ENCODE data around the gene PSMD8. TPM values are rescaled to one million over a fixed set of nuclear protein-coding genes. Genes with fewer than 3 reads are reported as not detected.

The PSMD8 gene
- total and polyA plus RNA-seq, 4 donors, result 177 to 209 (median 191) TPM

DNA sequence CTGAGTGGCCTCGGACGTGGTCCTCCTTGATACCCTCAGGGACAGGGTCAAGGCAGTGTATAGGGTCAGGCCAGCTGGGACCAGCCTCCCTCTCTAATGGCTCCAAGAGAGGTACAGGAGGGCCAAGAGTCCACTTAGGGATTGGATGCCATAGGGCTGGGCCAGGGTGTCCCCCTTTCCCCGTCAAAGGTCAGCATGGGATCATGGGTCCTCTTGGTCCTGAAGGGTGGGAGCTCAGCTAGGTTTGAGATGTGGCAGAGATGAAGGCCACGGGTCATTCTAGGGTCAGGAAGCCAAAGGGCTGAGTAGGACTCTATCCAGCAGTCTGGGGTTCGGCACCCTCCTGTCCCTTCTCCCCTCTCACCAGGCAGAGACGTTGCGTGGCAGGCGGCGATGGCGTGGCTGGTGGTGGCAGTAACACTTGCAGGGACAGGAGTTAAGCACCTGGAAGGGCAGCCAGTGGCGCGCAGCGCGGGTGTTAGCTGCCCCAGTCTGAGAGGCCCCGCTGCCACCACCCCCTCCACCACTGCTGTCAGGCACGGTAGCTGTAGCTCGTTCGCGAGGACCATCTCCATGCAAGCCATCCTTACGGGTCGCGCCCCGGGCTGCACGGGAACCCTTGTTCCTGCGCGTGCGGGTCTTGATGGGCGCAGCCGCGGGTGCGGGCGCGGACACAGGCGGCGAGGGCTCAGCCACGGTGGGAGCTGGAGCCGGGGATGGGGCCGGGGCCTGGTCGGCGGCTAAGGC lies 10.9 kb downstream of the PSMD8 start:
- Histone ChIP-seq H3K27ac (ENCODE audit: low read depth, low read length) (no peak overlapping the region), H3K4me3 (ENCODE audit: low read depth, low read length) (no peak overlapping the region), H3K36me3 (ENCODE audit: control insufficient read depth, insufficient read depth, low read length) (peaks cover 65% of the 10 kb centered on the region), H3K9me3 (ENCODE audit: control insufficient read depth, insufficient read depth, low read length) (no peaks in the 10 kb centered on the region), H3K27me3 (ENCODE audit: control insufficient read depth, insufficient read depth, low read length) (peaks cover 25% of the 10 kb centered on the region), H3K4me1 (ENCODE audit: control insufficient read depth, insufficient read depth, low read length) (peaks cover 39% of the 10 kb centered on the region)
- DNase-seq (ENCODE audit: low read depth in 4 of 6, low spot score in 6 of 6), result no peak
- WGBS (ENCODE audit: insufficient coverage), result 66% methylated on average over 38 of the region's 40 CpGs

DNA sequence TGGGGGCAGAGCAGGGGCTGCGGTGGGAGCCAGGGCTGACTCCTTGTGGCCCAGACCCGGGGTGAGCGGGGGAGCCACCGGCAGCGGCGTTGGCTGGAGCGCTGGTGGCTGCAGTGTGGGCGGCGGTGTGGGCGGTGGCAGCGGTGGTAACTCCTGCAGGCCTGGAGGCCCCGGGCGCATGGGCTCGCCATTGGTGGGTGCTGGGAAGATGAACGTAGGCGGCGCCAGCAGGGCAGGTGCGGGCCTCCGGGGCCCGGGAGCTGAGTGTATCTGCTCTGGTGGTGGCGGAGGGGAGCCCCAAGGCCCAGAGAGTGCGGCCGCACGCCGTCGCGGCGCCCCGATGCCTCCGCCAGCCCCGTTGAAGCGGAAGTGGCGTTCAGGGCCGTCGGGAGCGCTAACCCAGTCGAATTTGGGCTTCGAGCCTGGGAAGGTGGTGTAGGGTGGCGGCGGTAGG lies 11.5 kb downstream of the PSMD8 start:
- Histone ChIP-seq H3K27ac (ENCODE audit: low read depth, low read length) (no peak overlapping the region), H3K36me3 (ENCODE audit: control insufficient read depth, insufficient read depth, low read length) (peaks cover 60% of the 10 kb centered on the region), H3K4me3 (ENCODE audit: low read depth, low read length) (no peak overlapping the region), H3K27me3 (ENCODE audit: control insufficient read depth, insufficient read depth, low read length) (peaks cover 25% of the 10 kb centered on the region), H3K4me1 (ENCODE audit: control insufficient read depth, insufficient read depth, low read length) (peaks cover 41% of the 10 kb centered on the region), H3K9me3 (ENCODE audit: control insufficient read depth, insufficient read depth, low read length) (no peaks in the 10 kb centered on the region)
- 49% methylated on average over 40 of the region's 40 CpGs for WGBS (ENCODE audit: insufficient coverage)
- no peak for DNase-seq (ENCODE audit: low read depth in 4 of 6, low spot score in 6 of 6)

DNA sequence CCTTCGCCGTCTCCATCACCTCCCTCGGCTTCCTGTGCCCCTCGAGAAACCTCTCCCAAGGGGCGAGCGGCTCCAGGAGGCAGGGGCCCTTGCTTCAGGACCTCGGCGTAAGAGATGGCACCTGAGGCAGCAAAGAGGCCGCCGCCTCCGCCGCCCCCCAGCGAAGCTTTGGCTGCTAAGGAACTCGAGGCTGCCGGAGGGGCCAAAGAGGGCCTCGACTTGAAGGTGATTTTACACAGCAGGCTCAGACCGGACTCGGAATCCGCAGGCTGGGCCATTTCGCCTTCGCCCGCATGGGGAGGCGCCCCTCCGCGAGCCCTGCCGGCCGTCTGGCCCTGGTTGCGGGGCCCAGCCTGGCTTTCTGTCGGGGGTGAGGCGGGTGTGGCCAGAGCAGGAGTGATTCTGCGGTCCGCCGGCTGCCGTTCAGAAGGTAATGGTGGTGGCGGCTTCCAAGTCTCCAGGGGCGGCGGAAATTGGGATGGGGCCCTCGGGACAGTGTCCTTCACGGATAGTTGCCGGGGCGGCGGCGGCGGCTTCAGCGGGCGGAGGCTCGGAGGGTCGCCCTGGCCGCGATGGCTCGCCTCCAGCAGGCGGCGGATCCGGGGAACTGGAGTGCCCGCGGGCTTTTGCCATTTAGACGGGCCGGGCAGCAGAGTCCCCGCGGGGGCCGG lies 12.1 kb downstream of the PSMD8 start:
- Histone ChIP-seq H3K27me3 (ENCODE audit: control insufficient read depth, insufficient read depth, low read length) (peaks cover 25% of the 10 kb centered on the region), H3K4me1 (ENCODE audit: control insufficient read depth, insufficient read depth, low read length) (peaks cover 41% of the 10 kb centered on the region), H3K9me3 (ENCODE audit: control insufficient read depth, insufficient read depth, low read length) (no peaks in the 10 kb centered on the region), H3K36me3 (ENCODE audit: control insufficient read depth, insufficient read depth, low read length) (peaks cover 54% of the 10 kb centered on the region), H3K27ac (ENCODE audit: low read depth, low read length) (no peak overlapping the region), H3K4me3 (ENCODE audit: low read depth, low read length) (no peak overlapping the region)
- DNase-seq (ENCODE audit: low read depth in 4 of 6, low spot score in 6 of 6), result no peak
- 30% methylated on average over 61 of the region's 61 CpGs for WGBS (ENCODE audit: insufficient coverage)

- H3K27me3 ChIP-seq (ENCODE audit: control insufficient read depth, insufficient read depth, low read length), result peaks cover 25% of the 10 kb centered on the region
Observed at GRCh38 chr19:38386971-38387549, 12.7 kb downstream of the PSMD8 start.

GRCh38 chr19:38387550-38388348 lies 13.4 kb downstream of the PSMD8 start, which contains the start of gene GGN:
Gene GGN, minus strand, starts transcription at chr19:38388034. Its CDS starts 773 bp downstream, at chr19:38387261.
- Histone ChIP-seq H3K9me3 (ENCODE audit: control insufficient read depth, insufficient read depth, low read length) (no peaks in the 10 kb centered on the region), H3K4me3 (ENCODE audit: low read depth, low read length) (peak within 1 kb of the TSS; percentile 50), H3K36me3 (ENCODE audit: control insufficient read depth, insufficient read depth, low read length) (peaks cover 48% of the 10 kb centered on the region), H3K27ac (ENCODE audit: low read depth, low read length) (peak within 1 kb of the TSS; percentile 57), H3K4me1 (ENCODE audit: control insufficient read depth, insufficient read depth, low read length) (peaks cover 41% of the 10 kb centered on the region), H3K27me3 (ENCODE audit: control insufficient read depth, insufficient read depth, low read length) (peaks cover 25% of the 10 kb centered on the region)
- DNase-seq (ENCODE audit: low read depth in 4 of 6, low spot score in 6 of 6), result peak; percentile 19 to 98 (median 83)
- under 1% methylated on average over 46 of the region's 51 CpGs for WGBS (ENCODE audit: insufficient coverage)

More at GRCh38 chr19:38386971-38387549, 12.7 kb downstream of the PSMD8 start:
- DNase-seq (ENCODE audit: low read depth in 4 of 6, low spot score in 6 of 6), result peak in 1 of 6 donors; percentile 24
- WGBS (ENCODE audit: insufficient coverage), result 5% methylated on average over 36 of the region's 36 CpGs
- Histone ChIP-seq H3K9me3 (ENCODE audit: control insufficient read depth, insufficient read depth, low read length) (no peaks in the 10 kb centered on the region), H3K4me3 (ENCODE audit: low read depth, low read length) (peak overlapping the region; percentile 31), H3K36me3 (ENCODE audit: control insufficient read depth, insufficient read depth, low read length) (peaks cover 51% of the 10 kb centered on the region), H3K27ac (ENCODE audit: low read depth, low read length) (no peak overlapping the region), H3K4me1 (ENCODE audit: control insufficient read depth, insufficient read depth, low read length) (peaks cover 41% of the 10 kb centered on the region)

- DNase-seq (ENCODE audit: low read depth in 4 of 6, low spot score in 6 of 6), result peak; percentile 65 to 95 (median 82)
- Histone ChIP-seq H3K27me3 (ENCODE audit: control insufficient read depth, insufficient read depth, low read length) (peaks cover 29% of the 10 kb centered on the region), H3K36me3 (ENCODE audit: control insufficient read depth, insufficient read depth, low read length) (peaks cover 43% of the 10 kb centered on the region), H3K4me3 (ENCODE audit: low read depth, low read length) (peak within 1 kb of the TSS; percentile 50), H3K9me3 (ENCODE audit: control insufficient read depth, insufficient read depth, low read length) (no peaks in the 10 kb centered on the region), H3K4me1 (ENCODE audit: control insufficient read depth, insufficient read depth, low read length) (peaks cover 41% of the 10 kb centered on the region), H3K27ac (ENCODE audit: low read depth, low read length) (peak within 1 kb of the TSS; percentile 57)
- under 1% methylated on average over 37 of the region's 46 CpGs for WGBS (ENCODE audit: insufficient coverage)
Observed at GRCh38 chr19:38388349-38389100, 14.2 kb downstream of the PSMD8 start, which contains the start of gene SPRED3. Gene SPRED3, plus strand, starts transcription at chr19:38388697. Its CDS starts 1,606 bp downstream, at chr19:38390303.

DNA sequence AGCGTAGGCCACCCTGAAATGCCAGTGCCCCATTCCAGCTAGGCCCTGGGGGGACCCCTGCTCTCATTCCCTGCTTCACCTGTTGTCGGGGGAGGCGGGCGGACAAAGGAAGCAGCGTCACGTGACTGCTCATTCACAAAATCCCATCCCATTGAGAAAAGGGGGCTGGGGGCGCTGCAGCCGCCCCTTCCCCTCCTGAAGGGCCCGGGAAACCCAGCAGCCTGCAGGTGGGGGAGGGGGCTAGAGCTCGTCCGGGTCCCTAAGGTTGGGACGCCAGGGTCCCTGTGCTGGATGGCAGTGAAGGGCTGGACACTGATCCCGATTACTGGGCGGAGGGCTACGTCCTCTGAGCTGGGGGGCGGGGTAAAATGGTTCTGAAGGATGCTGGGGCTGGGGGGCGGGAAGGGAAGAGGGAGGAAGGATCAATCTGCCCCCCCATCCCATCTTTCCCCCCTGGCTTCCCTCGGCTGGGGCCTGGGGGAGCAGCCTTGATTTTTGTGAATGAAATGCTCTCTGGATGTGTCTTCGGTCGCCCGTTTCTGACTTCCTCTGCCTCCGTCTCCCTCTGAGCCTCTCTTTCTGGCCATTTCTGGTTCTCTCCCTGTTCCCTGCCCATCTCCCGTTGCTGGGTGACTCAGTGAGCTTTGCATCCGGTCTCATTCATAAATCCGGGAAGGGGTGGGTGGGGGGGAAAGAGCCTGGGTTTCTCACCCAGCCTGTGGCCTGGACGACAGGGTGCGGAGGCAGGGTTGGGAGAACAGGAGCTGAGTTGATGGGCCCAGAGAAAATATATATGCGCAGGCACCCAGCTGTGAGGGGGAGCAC lies 14.9 kb downstream of the PSMD8 start:
- 4% methylated on average over 11 of the region's 28 CpGs for WGBS (ENCODE audit: insufficient coverage)
- peaks cover 37% of the 10 kb centered on the region for H3K36me3 ChIP-seq (ENCODE audit: control insufficient read depth, insufficient read depth, low read length)
- H3K9me3 ChIP-seq (ENCODE audit: control insufficient read depth, insufficient read depth, low read length), result no peaks in the 10 kb centered on the region
- peaks cover 35% of the 10 kb centered on the region for H3K27me3 ChIP-seq (ENCODE audit: control insufficient read depth, insufficient read depth, low read length)
- no peak overlapping the region for H3K27ac ChIP-seq (ENCODE audit: low read depth, low read length)
- peaks cover 41% of the 10 kb centered on the region for H3K4me1 ChIP-seq (ENCODE audit: control insufficient read depth, insufficient read depth, low read length)
- DNase-seq (ENCODE audit: low read depth in 4 of 6, low spot score in 6 of 6), result peak in 5 of 6 donors; percentile 17 to 92 (median 42)
- H3K4me3 ChIP-seq (ENCODE audit: low read depth, low read length), result peak overlapping the region; percentile 50

Data from spinal cord (tissue), 10 donors.